Subcutaneous adipose tissue (tissue), 4 donors: ENCODE data around the gene FOXP2. TPM values are rescaled to one million over a fixed set of nuclear protein-coding genes. Genes with fewer than 3 reads are reported as not detected.

Experiments
- CTCF ChIP-seq: fragments of 450-650 bp; IDR thresholded peaks from one replicate; pipeline ENCODE4 v1.5.1; 2016; ENCODE audit warnings: low read depth, mild to moderate bottlenecking, control low read depth, antibody characterized with exemption, moderate library complexity
- total RNA-seq, 4 donors: library from RNA; depleted of rRNA; stranded (reverse); fragments of >200 nt; gene quantifications; one replicate each; pipeline ENCODE4 v1.1.0, GENCODE V29; 2016

The FOXP2 gene
- total RNA-seq, 4 donors from 2014 or later: 11.3 to 20.1 (median 16.1) TPM

GRCh38 chr7:114708646-114709045, 294.0 kb downstream of the FOXP2 start:
- no peak for TF ChIP-seq CTCF

- TF ChIP-seq CTCF: no peak
Measured at GRCh38 chr7:114710499-114710898, 295.9 kb downstream of the FOXP2 start.

GRCh38 chr7:114711241-114711640, 296.6 kb downstream of the FOXP2 start:
- TF ChIP-seq CTCF: no peak

- no peak for TF ChIP-seq CTCF
Measured at GRCh38 chr7:114715907-114716306, 301.3 kb downstream of the FOXP2 start.

- TF ChIP-seq CTCF: no peak
Measured at GRCh38 chr7:114718861-114719260, 304.2 kb downstream of the FOXP2 start.

GRCh38 chr7:114720725-114721124, 306.1 kb downstream of the FOXP2 start:
- no peak for TF ChIP-seq CTCF

GRCh38 chr7:114722562-114722961, 307.9 kb downstream of the FOXP2 start:
- no peak for TF ChIP-seq CTCF

GRCh38 chr7:114723308-114723707, 308.7 kb downstream of the FOXP2 start:
- no peak for TF ChIP-seq CTCF
